ENCODE measurements around the gene ATP11A.
"Not testable (repeated sequence)": the region's sequence is repeated elsewhere in the genome, so short reads cannot be mapped to it uniquely, and the experiment has no call there.

The ATP11A gene

GRCh38 chr13:112679381-112679780 lies 10.5 kb upstream of the ATP11A start:
- no peak overlapping the region for H3K4me3 ChIP-seq (ENCODE audit: low read depth, low read length)
- no peak for TF ChIP-seq CTCF (IDR thresholded peaks at IDR 0.05; ENCODE audit: low read depth, low read length, missing control alignments)
- no peak for DNase-seq (ENCODE audit: low read depth)

- DNase-seq (ENCODE audit: low read depth), result no peak
- H3K4me3 ChIP-seq (ENCODE audit: low read depth, low read length), result no peak overlapping the region
- TF ChIP-seq CTCF (IDR thresholded peaks at IDR 0.05; ENCODE audit: low read depth, low read length, missing control alignments), result no peak
These were observed 9.7 kb upstream of the ATP11A start for GRCh38 chr13:112679932-112680677.

- TF ChIP-seq CTCF (IDR thresholded peaks at IDR 0.05; ENCODE audit: low read depth, low read length, missing control alignments), result no peak
- H3K4me3 ChIP-seq (ENCODE audit: low read depth, low read length), result no peak overlapping the region
- DNase-seq (ENCODE audit: low read depth), result no peak
These were observed 9.0 kb upstream of the ATP11A start for GRCh38 chr13:112680741-112681360.

GRCh38 chr13:112683581-112683980 lies 6.3 kb upstream of the ATP11A start:
- TF ChIP-seq CTCF (IDR thresholded peaks at IDR 0.05; ENCODE audit: low read depth, low read length, missing control alignments), result no peak
- no peak overlapping the region for H3K4me3 ChIP-seq (ENCODE audit: low read depth, low read length)
- DNase-seq (ENCODE audit: low read depth), result no peak

- no peak for TF ChIP-seq CTCF (IDR thresholded peaks at IDR 0.05; ENCODE audit: low read depth, low read length, missing control alignments)
- DNase-seq (ENCODE audit: low read depth), result no peak
- H3K4me3 ChIP-seq (ENCODE audit: low read depth, low read length), result no peak overlapping the region
These were observed 5.6 kb upstream of the ATP11A start for GRCh38 chr13:112684071-112684845.

- not testable (repeated sequence) for DNase-seq (ENCODE audit: low read depth); H3K4me3 ChIP-seq (ENCODE audit: low read depth, low read length)
These were observed 4.5 kb upstream of the ATP11A start for GRCh38 chr13:112685189-112685805.

- TF ChIP-seq CTCF (IDR thresholded peaks at IDR 0.05; ENCODE audit: low read depth, low read length, missing control alignments), result no peak
- no peak overlapping the region for H3K4me3 ChIP-seq (ENCODE audit: low read depth, low read length)
- no peak for DNase-seq (ENCODE audit: low read depth)
These were observed 3.9 kb upstream of the ATP11A start for GRCh38 chr13:112685896-112686295.
